Measurements from ENCODE around the gene CALML3.

The CALML3 gene

DNA sequence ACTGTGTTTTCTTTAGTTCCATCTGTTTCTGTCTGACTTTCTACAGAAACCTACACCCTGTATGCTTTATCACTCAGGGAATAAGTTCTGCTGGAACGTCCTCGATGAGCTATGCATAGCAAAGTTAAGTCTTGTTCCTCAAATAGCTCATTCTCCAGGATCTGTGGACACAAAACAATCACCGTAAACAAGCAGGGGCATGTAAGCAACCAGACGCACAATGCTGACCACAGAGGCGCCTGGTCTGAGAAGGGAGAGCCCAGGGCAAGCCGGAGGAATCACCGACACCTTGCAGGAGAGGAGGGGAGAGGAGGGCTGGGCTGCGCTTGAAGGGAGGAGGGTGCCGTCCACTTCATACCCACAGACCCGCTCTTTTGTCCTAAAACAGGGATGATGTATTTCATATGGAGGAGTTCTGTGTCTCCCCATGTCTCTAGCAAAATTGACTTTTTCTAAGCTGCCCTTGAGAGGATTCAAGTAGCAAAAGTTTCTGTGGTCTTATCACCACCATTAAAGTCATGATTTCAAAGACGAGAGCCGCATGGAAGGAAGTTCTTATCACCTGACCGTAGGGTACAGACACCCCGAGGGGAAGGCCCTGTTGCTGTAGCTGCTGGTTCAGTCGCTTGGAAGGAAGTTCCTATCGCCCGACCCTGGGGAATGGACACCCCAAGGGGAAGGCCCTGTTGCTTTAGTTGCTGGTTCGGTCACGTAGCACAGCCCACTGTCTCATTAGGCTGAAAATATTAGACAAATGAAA lies 14.3 kb downstream of the CALML3 start:
- DNase-seq (ENCODE audit: low spot score), result peak; percentile 40

DNA sequence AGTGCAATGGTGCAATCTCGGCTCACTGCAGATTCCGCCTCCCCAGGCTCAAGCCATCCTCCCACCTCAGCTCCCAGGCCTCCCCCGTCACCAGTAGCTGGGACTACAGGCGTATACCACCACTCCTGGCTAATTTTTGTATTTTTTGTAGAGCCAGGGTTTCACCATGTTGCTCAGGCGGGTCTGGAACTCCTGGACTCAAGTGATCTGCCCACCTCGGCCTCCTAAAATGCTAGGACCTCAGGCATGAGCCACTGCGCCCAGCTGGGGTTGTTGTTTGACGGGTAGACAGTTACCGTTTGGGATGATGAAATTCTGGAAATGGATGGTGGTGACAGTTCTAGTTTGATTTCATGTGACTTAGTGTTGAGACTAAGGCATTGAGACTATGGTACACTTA lies 15.3 kb downstream of the CALML3 start:
- no peak for DNase-seq (ENCODE audit: low spot score)

DNA sequence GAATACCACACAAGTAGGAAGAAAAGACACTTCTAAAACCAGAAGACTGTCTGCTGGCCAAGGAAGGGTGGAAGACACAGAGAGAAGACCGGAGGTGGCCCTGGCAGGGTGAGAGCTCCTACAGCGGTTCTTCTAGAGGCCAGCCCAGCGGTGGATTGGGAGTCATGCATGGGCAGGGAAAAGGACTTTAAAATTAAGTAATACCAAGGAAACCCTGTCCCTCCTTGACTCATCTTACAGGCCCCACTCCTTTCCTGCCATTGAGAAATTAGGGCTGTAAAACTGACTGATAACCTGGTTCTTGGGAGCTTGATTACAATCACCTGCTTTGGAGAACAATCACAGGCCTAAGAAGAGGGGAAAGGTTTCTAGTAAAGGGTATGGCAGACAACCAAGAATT lies 16.1 kb downstream of the CALML3 start:
- DNase-seq (ENCODE audit: low spot score), result no peak

DNA sequence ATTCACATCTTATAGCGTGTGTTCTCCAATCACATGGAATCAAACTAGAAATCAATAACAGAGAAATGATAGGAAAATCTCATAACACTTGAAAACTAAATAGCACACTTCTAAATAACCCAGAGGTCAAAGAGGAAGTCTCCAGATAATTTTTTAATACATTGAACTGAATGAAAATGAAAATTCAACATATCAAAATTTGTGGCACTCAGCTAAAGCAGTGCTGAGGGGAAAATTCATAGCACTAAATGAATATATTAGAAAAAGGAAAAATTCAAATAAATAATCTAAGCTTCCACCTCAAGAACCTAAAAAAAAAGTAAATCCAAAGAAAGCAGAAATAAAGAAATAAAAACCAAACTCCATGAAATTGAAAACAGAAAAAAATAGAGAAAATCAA lies 17.3 kb downstream of the CALML3 start:
- DNase-seq (ENCODE audit: low spot score), result no peak

DNA sequence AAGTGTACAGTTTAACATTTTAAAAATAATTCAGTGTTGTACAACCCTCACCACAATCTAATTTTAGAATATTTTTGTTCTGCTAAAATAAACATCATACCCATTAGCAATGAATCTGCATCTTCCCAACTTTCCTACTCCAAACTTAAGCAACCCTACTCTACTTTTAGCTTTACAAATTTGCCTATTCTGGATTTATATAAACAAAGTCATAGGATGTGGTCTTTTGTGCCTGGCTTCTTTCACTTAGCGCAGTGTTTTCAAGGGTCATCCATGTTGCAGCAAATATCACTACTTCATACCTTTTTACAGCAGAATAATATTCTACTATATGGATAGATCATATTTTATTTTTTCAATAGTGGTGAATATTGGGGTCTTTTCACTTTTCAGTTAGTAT lies 18.9 kb downstream of the CALML3 start:
- no peak for DNase-seq (ENCODE audit: low spot score)

DNA sequence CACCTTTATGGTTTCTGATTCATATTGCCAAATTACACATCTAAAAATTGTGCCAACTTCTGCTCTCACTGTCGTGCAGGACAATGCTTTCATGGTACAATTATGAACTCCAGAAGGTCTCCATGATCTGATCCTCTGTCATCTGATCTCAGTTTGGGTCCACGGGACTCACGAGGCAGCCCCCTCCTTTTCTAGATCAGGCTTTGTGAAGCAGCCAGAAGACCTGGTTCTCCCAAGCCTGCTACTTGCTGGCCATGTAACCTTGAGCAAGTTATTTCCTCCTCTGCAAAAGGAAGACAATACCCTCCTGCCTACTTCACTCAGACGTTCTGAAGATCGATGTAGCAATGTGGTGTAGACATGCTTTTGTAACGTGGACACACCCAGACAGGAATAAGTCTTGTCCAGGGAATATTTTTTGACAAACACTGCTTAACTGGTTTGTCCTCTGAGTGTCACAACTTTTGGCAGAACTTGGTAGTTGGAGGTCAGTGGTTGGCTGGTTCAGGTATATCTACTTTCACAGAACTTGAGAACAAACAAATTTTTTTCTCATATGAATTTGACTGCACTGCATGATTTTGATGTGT lies 19.6 kb downstream of the CALML3 start:
- DNase-seq (ENCODE audit: low spot score), result peak; percentile 37

DNA sequence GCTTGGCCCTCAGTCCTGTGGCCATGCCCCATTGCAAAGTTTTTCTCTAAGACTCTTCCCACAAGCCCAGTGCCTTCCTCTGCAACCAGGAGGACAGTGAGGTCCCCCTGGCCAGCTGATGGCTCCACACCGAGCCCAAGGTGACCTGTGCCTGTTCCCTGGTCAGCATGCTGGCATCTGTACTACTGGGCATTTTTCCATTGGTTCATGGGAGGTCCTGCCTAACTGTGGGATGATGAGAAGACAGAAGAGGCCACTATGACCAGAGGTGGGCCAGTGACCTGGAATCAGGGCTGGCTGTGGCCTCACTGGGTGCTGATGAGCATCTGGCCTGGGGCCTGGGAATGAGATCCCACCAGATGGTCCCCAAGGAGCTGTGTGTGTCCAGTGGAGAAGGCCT lies 20.2 kb downstream of the CALML3 start:
- peak; percentile 49 for DNase-seq (ENCODE audit: low spot score)

DNA sequence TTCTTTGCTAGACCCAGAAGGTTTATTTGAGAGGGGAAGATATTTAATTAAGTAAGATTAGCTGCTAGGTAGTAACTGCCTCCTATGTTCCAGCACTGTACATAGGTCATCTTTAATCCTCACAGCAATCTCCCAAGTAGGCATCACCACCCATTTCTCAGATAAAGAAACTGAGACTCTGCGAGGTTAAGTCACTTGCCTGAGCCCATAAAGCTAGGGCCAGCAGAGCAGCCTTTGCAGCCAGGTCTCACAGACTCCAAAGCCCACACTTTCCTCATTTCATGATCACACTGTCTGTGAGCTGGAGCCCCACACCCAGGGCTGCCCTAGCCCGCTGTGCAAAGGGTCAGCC lies 20.6 kb downstream of the CALML3 start:
- DNase-seq (ENCODE audit: low spot score), result no peak

DNA sequence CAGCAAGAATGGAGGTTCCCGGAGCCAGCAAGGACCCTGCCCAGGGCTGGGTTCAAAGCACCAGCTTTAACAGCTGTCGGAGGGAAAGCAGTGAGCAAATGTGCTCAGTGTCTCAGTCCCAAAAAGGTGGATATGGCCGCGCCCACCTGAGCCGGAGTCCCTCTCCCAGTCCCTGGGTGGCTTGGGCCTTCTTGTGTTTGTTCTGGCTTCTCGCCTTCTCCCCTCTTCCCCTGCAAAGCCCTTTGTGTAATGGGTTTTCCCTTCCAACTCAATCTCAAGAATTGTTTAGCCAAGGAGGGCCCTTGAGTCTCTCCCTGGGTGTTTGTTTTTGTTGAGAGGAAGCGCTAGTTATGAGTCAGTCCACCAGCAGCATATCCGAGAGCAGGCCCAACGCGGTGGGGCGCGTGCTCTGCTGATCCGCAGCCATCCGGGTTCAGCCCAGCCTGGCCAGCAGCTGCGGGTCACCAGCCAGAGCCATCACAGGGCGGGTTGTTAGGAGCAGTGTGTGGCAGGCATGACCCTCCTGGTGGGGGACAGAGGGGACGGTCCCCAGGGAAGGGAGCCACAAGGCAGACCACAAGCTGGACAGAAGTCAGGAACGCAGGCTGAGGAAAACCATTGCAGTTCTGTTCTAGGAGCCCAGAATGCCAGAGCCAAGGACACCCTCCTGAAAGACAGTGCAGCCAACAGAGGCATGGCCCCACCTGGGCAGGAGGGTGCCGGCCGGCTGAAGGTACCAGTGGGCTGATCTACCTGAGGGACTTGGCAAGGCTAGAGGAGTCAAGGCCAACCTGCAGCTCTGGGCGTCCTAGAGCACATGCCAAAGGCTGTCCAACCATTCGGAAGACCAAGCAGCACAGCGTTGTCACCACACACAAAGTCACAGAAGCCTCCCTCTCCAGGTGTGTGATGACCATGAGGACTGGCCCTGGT lies 21.3 kb downstream of the CALML3 start:
- DNase-seq (ENCODE audit: low spot score), result no peak

DNA sequence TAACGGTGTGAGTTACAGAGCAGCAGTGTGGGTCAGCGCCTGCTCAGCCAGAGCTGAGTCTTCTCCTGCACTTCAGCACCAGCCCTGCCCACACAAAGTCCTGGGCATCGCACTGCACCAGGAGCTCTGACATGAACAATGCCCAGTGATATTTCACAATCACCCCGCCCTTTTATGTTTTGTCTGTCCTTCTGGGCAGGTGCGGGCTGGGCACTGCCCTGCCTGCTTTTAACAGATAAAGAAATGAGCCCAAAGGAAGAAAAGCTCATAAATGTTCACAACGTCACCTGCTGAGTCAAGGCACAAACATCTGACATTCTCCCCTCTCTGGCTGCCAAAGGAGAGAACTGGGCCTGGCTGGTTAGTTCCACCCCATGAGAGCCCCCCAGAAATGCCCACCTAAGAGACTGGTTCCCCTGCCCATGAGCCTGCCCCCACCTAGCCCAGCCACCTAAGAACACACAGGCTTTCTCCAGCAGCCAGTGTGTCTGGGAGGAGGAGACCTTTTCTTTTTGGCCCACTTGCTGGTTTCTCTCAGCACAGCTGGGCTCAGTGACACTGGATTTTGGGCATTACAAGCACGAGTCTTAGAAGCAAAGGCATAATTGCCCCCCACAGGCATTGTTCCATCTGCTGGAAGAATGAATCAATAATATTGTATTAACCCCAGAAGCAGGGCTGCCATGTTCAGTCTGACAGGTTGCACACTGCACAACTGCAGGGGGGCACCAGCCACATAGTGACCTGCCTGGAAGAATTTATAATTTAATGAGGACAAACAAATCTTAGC lies 22.3 kb downstream of the CALML3 start:
- DNase-seq (ENCODE audit: low spot score), result no peak

DNA sequence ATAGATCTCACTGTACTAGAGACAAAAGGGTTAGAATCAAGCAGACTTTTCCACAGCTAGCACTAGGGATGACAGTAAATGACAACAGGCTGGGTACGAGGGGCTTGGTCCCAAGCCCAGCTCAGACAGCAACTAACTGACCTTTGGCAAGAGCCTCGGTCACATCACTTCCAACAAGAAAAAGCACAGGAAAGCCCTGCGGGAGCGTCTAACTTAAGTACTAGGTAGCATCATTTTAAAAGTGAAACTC lies 22.8 kb downstream of the CALML3 start:
- no peak for DNase-seq (ENCODE audit: low spot score)

DNA sequence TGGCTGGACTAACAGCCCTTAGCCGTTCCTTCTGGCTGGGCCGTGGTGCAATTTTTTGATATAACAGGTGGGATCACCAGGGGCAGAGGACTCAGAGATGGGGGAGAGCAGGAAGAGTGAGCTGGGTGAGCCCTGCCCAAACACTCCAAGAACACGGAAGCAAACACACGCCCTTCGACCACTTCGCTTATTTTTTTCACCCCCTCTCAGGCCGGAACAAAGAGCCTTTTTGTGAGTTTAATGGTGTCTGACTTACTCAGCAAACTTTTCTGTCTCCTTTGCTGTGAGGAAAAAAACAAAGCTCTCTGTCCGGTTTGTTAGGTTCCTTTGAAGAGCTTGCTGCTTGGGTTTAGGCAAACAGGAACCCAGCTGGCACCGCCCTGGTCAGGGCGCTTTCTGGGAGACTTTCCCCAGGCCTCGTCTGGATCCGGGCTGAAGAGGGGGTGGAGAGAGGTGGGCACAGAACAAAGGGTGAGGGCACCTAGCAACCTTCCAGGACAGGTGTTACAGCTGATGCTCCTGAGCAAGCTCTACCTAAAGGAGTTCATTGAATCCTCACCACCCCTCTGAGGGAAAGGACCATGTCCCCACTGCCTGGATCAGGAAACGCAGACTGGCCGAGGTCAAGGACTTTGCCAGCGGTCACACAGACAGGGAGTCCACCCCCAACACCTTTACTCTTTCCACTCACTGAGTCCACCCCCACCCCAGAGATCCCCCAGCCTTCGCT lies 23.3 kb downstream of the CALML3 start:
- DNase-seq (ENCODE audit: low spot score), result no peak

DNA sequence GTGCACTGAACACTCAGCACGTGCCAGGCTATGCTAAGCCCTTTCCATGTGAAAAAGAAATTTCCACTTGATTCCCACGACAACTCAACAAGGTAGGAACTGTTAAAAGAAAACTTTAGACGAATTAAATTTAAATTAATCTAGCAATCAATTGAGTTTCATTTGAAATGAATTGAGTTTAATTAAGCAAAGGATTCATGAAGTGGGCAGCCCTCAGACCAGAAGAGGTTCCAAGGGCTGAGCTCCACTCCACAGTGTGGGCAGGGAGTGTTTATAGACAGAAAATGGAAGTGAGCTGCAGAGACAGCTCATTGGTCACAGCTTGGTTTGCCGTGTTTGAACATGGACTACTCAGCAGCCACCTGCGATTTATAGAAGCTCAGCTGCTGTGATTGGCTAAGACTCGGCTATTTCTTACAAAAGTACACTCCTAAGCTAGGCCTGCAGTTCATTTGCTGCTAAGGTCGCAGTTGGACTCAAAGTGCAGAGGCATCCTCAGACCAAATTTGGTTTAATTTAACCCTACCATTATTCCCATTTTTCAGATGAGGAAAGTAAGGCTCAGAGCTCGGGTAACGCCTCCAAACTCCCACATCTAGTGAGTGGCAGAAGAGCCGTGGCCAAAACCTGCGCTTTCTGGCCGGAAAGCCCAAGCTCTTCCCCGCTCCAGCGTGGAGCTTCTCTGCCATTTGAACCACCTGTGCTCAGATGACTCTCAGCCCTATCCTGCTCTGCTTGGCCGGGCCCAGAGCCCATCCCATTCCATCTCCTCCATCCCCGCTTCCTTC lies 24.9 kb downstream of the CALML3 start:
- DNase-seq (ENCODE audit: low spot score), result no peak

DNA sequence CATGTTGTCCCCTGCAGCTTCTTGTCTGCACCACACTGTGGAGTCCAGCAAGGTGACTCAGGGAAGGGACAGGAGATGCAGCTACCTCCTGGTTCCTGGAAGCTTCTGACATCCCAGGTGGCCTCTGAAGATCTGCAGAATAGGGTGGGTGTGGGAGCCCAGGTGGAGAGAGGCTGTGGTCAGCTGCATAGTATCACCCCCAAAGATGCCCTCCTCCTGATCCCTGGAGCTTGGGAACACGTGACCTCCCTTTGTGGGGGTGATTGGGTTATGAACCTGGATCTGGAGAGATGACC lies 25.4 kb downstream of the CALML3 start:
- DNase-seq (ENCODE audit: low spot score), result no peak

DNA sequence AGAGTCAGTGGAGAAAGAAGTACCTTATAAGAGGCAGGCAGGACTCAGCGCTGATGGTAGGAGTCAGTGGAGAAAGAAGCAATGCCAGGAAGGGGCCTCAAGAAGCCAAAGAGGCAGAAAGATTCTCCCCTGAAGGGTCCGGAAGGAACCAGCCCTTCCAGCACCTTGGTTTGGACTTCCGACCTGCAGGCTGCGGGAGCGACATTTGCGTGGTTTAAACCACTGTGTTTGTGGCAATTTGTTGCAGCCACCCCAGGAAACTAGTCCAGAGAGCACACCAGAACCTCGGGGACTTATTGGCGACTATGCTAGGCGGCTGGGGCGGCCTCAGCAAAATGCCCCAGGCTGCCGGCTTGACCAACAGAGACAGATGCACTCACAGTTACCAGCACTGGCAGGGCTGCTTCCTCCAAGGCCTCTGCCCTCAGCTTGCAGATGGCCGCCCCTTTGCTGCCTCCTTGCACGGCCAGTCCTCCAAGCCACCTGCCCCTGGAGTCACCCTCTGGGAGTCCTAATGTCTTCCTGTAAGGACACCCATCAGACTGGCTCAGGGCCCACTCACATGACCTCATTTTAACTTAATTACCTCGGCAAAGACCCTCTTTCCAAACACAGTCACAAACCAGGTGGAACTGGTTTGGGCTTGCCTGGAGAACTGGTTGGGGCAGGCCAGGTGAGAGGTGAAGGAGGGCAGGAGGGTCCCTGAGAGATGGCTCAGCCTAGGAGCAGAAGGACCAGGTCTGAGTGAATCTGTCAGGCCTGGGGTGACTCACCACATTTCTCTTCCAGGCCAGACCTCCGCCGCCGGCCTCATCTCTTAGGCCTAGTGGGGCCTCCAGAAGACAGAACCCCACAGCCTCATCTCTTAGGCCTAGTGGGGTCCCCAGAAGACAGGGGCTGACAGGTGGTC lies 26.1 kb downstream of the CALML3 start:
- DNase-seq (ENCODE audit: low spot score), result no peak

DNA sequence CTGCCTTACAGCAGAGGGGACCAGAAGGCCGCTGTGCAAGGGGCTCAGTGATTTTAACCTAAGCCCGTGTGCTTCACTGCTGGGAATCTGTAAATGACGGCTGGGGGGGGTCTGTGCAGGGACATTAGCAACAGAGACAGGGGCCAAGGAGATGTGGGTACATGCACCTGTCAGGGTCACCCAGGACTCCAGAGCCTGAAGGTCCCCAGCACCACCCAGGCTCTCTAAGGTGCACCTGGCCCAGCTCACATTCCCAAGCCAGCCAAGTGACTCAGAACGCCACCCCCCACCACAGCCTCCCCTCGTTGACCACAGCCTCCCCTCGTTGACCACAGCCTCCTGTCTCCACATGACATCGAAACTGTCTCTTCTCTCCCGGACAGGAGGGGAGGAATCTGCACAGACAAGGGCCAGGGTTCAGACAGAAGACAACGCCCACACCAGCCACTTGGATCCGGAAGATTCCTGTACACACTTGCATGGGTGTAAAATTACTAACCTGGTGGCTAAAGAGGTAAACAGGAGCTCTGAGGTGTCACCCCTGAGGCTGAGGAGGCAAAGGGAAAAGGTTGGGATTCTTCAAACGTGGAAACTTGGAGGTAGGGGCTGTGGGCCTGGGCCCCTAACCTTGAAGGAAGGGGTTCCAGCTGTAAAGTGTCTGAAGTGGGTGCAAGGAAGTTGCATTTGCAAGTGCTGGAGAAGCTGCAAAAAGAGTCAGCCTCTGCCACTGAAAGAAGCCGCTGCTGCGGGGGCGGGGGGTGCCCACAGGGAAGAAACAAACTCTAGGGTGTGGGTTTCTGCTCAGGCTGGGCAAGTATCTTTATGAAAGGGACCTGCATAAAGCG lies 27.0 kb downstream of the CALML3 start:
- no peak for DNase-seq (ENCODE audit: low spot score)

DNA sequence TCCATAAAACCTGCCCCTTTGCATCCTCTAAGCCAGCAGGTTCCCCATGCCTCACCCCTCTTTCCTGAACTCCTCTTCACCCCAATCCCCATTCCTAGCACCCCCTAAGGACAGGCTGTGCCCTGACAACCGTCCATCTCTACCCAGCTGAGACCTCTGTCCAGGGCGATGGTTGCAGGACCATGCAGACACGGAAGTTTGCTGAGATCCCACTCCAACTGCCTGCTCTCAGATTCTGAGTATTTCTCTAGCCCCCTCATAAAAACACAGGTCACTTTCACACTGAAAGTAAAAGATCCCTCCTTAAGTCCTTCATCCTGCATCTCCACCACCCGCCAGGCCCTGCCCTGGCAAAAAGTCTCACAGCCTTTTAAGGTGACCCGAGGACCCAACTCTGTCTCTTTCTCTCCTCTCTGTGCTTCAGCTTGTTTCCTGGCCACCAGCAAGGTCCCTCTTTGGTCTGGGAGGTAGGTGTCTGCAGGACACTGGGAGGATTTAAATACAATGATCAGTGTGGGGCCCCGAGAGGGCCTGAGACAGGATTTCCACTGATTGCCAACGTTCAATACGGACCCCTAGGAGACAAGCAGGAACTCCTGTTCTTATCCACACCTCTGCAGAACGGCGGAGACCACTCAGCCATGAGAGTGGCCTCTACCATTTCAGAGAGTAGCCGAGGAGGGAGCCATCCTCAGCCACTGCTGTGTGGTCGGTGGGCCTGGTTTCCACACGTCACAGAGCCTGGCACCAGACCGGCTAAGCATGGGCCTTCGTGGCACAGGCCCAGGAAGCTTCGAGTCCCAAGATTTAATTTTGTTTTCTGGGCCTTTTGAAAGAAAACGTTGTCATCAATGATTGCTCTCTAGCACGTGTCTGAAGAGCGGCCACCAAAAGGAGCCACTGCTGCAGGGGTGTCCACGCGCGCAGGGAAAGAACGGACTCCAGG lies 27.9 kb downstream of the CALML3 start:
- DNase-seq (ENCODE audit: low spot score), result no peak

Measured in left forelimb (tissue), 1 donor.